Fibroblast of lung (primary cell): ENCODE results near the gene HSPB8. TPM values are rescaled to one million over a fixed set of nuclear protein-coding genes. Genes with fewer than 3 reads are reported as not detected.

Source experiments
- DNase-seq, 2 donors: peaks; one replicate each; pipeline versions ENCODE4 v3.0.0 to v3.0.0-alpha.2; 2010; ENCODE audit warnings: low read depth in 2 of 2
- H2AFZ ChIP-seq: 2 replicates; pipeline ENCODE4 v1.5.1; 2012; ENCODE audit warnings: low read length, control low read depth, inconsistent platforms
- H3K27ac ChIP-seq: 2 replicates; pipeline ENCODE4 v1.5.1; 2011; ENCODE audit warnings: low read length, control low read depth; ENCODE audit not compliant: insufficient read depth
- H3K27me3 ChIP-seq: 2 replicates; pipeline ENCODE4 v1.5.1; 2011; ENCODE audit warnings: mild to moderate bottlenecking, low read length; ENCODE audit not compliant: control insufficient read depth, insufficient read depth
- H3K36me3 ChIP-seq: 2 replicates; pipeline ENCODE4 v1.5.1; 2011; ENCODE audit warnings: low read length; ENCODE audit not compliant: control insufficient read depth, insufficient read depth
- H3K4me1 ChIP-seq: 2 replicates; pipeline ENCODE4 v1.5.1; 2011; ENCODE audit warnings: low read length; ENCODE audit not compliant: control insufficient read depth, insufficient read depth; ENCODE audit errors: extremely low read depth
- H3K4me2 ChIP-seq: 2 replicates; pipeline ENCODE4 v1.5.1; 2011; ENCODE audit warnings: low read length, control low read depth; ENCODE audit not compliant: insufficient read depth; ENCODE audit errors: extremely low read depth
- H3K4me3 ChIP-seq, 4 experiments: fragments of 200-600 bp in 1 of 4; sonication (generic) in 1 of 4; replicated peaks in 1 of 4; 2 replicates each; pipeline ENCODE4 v1.5.1; 2011 to 2016; ENCODE audit warnings: low read length in 4 of 4, low read depth in 3 of 4, mild to moderate bottlenecking in 3 of 4, control low read depth in 2 of 4, inconsistent platforms in 1 of 4, mixed read lengths in 1 of 4; ENCODE audit not compliant: insufficient read depth in 1 of 4; ENCODE audit errors: control extremely low read depth in 1 of 4
- H3K79me2 ChIP-seq: 2 replicates; pipeline ENCODE4 v1.5.1; 2012; ENCODE audit warnings: mild to moderate bottlenecking, low read length, inconsistent platforms; ENCODE audit not compliant: control insufficient read depth, insufficient read depth
- H3K9ac ChIP-seq: 2 replicates; pipeline ENCODE4 v1.5.1; 2011; ENCODE audit warnings: mild to moderate bottlenecking, low read length, control low read depth; ENCODE audit not compliant: insufficient read depth
- H3K9me3 ChIP-seq: 2 replicates; pipeline ENCODE4 v1.5.1; 2012; ENCODE audit warnings: low read depth, low read length; ENCODE audit not compliant: control insufficient read depth, insufficient read depth
- H4K20me1 ChIP-seq: 2 replicates; pipeline ENCODE4 v1.5.1; 2011; ENCODE audit warnings: low read length; ENCODE audit not compliant: control insufficient read depth, insufficient read depth; ENCODE audit errors: extremely low read depth
- EZH2 ChIP-seq: IDR thresholded peaks from 2 replicates; pipeline ENCODE4 v1.5.1; 2012; ENCODE audit warnings: low read length, control low read depth, mild to moderate bottlenecking; ENCODE audit errors: missing control alignments
- polyA plus RNA-seq, 2 donors: library from polyadenylated mRNA; depleted of rRNA in 1 of 2; stranded (reverse) in 1 of 2; unstranded in 1 of 2; fragments of >200 nt; gene quantifications; 2 replicates each; pipeline ENCODE4 v1.2.1, GENCODE V29; 2011 to 2012; ENCODE audit warnings: missing spikeins in 1 of 2
- total RNA-seq: library from RNA; depleted of rRNA; stranded (reverse); fragments of >200 nt; gene quantifications from 2 replicates; pipeline ENCODE4 v1.2.1, GENCODE V29; 2014
- TF ChIP-seq, protein P1 (sequence below), 2 donors: IDR thresholded peaks in 1 of 2; conservative IDR thresholded peaks in 1 of 2; 1 replicate in 1 of 2; 2 replicates in 1 of 2; pipeline ENCODE4 v1.5.1; 2011 to 2012; ENCODE audit warnings: low read length in 2 of 2, control low read depth in 1 of 2, inconsistent platforms in 1 of 2, low read depth in 1 of 2, mild to moderate bottlenecking in 1 of 2

Gene HSPB8
- total and polyA plus RNA-seq, 2 donors (not counting 1 experiment from before 2014, with no cell fraction given): 23.8 to 42.4 TPM

DNA sequence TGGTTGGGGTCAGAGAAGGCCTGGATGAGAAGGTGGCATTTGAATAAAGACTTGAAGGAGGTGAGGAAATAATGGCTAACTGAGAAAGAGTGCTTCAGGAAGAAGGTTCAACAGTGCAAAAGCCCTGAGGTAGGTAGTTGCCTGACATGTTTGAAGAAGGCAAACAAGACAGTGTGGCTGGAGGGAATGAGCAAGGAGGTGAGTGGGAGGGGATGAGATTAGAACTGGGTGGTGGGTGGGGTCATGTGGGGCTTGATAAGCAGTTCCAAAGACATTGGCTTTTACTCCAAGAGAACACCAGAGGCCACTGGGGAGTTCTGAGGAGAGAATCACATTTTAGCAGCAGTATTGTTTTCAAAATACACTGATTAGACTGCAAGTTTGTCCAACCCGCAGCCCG lies 50.5 kb downstream of the HSPB8 start:
- no peak overlapping the region for H3K27ac ChIP-seq
- no peak for TF ChIP-seq EZH2
- TF ChIP-seq, protein P1, sequence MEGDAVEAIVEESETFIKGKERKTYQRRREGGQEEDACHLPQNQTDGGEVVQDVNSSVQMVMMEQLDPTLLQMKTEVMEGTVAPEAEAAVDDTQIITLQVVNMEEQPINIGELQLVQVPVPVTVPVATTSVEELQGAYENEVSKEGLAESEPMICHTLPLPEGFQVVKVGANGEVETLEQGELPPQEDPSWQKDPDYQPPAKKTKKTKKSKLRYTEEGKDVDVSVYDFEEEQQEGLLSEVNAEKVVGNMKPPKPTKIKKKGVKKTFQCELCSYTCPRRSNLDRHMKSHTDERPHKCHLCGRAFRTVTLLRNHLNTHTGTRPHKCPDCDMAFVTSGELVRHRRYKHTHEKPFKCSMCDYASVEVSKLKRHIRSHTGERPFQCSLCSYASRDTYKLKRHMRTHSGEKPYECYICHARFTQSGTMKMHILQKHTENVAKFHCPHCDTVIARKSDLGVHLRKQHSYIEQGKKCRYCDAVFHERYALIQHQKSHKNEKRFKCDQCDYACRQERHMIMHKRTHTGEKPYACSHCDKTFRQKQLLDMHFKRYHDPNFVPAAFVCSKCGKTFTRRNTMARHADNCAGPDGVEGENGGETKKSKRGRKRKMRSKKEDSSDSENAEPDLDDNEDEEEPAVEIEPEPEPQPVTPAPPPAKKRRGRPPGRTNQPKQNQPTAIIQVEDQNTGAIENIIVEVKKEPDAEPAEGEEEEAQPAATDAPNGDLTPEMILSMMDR (conservative IDR thresholded peaks at IDR 0.05 in 1 of 2, IDR thresholded peaks at IDR 0.05 in 1 of 2; ENCODE audit: low read depth in 1 of 2, low read length in 2 of 2): no peak
- H3K27me3 ChIP-seq: no peaks in the 10 kb centered on the region
- H2AFZ ChIP-seq: no peak overlapping the region
- H3K9ac ChIP-seq: no peak overlapping the region
- H3K4me3 ChIP-seq: no peak overlapping the region
- no peaks in the 10 kb centered on the region for H3K4me1 ChIP-seq
- no peaks in the 10 kb centered on the region for H3K36me3 ChIP-seq
- no peak for DNase-seq
- H3K9me3 ChIP-seq: no peaks in the 10 kb centered on the region
- H3K4me2 ChIP-seq: no peak overlapping the region
- H4K20me1 ChIP-seq: no peaks in the 10 kb centered on the region
- no peaks in the 10 kb centered on the region for H3K79me2 ChIP-seq

DNA sequence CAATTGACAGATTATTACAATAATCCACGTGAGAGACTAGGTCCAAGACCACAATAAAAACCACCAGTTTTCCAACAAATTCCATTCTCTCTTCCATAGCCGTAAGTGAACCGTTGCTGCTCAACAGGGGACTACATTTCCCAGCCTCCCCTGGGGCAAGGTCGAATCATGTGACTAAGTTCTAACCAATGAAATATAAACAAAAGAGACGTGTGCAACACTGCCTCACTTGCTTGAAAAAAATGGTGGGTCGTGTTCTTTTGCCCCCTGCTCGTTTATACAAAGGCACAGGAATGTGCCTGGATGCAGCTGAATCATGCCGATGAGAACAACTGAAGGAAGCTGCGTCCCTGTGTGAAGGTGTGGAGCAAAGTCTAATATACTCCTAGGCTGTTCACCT lies 51.1 kb downstream of the HSPB8 start:
- H3K9me3 ChIP-seq: no peaks in the 10 kb centered on the region
- H3K9ac ChIP-seq: no peak overlapping the region
- H3K4me3 ChIP-seq: peak overlapping the region in 1 of 4 experiments; percentile 51
- no peak overlapping the region for H3K4me2 ChIP-seq
- H3K27me3 ChIP-seq: no peaks in the 10 kb centered on the region
- TF ChIP-seq, protein P1 (conservative IDR thresholded peaks at IDR 0.05 in 1 of 2, IDR thresholded peaks at IDR 0.05 in 1 of 2; ENCODE audit: low read depth in 1 of 2, low read length in 2 of 2): no peak
- no peak for TF ChIP-seq EZH2
- H3K4me1 ChIP-seq: no peaks in the 10 kb centered on the region
- no peaks in the 10 kb centered on the region for H4K20me1 ChIP-seq
- DNase-seq: peak; percentile 35 to 52
- no peak overlapping the region for H3K27ac ChIP-seq
- peak overlapping the region; percentile 43 for H2AFZ ChIP-seq
- H3K79me2 ChIP-seq: no peaks in the 10 kb centered on the region
- H3K36me3 ChIP-seq: no peaks in the 10 kb centered on the region

DNA sequence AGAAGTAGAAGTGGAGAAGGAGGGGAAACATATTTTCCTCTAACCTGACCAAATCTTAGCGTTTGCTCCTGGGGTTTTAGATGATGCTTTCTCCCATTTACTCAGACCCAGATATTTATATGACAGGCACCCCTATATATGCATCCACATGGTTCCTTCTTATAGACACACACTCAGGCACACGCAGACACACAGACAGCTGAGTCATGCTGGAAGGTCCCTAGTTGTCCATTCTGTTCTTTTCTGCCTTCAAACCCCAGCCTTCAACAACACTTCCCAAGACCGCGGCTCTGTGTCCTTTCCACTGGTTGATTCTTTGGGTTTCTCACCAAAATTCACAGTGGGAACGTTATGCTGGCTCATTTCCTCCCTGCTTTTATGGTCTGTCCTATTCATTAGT lies 52.1 kb downstream of the HSPB8 start:
- no peaks in the 10 kb centered on the region for H3K9me3 ChIP-seq
- H3K27ac ChIP-seq: no peak overlapping the region
- no peaks in the 10 kb centered on the region for H3K27me3 ChIP-seq
- no peak overlapping the region for H3K9ac ChIP-seq
- no peak overlapping the region for H3K4me3 ChIP-seq
- H3K4me2 ChIP-seq: no peak overlapping the region
- no peaks in the 10 kb centered on the region for H4K20me1 ChIP-seq
- no peaks in the 10 kb centered on the region for H3K79me2 ChIP-seq
- no peaks in the 10 kb centered on the region for H3K4me1 ChIP-seq
- DNase-seq: no peak
- no peaks in the 10 kb centered on the region for H3K36me3 ChIP-seq
- H2AFZ ChIP-seq: no peak overlapping the region
- TF ChIP-seq EZH2: no peak
- TF ChIP-seq, protein P1 (conservative IDR thresholded peaks at IDR 0.05 in 1 of 2, IDR thresholded peaks at IDR 0.05 in 1 of 2; ENCODE audit: low read depth in 1 of 2, low read length in 2 of 2): no peak
